ENCODE measurements around the gene MAP6. TPM values are rescaled to one million over a fixed set of nuclear protein-coding genes. Genes with fewer than 3 reads are reported as not detected.

MAP6 gene
- total and polyA plus RNA-seq, 9 of the 15 experiments (the other 6 are each of a cell fraction or from before 2014, with no cell fraction given) = not detected

DNA sequence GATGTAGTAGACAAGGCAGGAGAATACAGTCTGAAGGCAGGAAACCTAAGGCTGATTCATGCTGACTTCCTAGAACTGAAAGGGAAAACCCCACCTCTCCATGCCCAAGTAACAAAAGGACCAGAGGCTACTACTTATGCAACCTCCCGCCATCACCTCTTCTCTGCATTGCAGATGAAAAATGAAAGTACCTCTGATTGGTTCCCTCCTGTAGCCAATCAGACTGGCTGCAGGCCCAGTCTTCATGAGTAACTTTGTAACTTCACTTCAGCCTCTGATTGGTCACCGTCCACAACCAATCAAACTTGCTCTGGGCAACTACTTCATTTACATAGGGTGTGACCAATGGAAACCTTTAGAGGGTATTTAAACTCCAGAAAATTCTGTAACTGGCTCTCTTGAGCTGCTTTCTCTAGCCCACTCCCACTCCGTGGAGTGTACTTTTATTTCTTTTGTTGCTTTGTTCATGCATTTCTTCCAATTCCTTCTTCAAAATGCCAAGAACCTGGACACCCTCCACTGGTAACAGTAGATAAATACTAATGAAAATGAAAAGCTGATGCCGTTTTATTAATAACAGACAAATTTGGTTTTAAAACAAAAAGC is 5.2 kb upstream of the MAP6 start (continued):
- TF ChIP-seq RBM25 (IDR thresholded peaks at IDR 0.05; ENCODE audit: low read depth, low read length, severe bottlenecking) = peak; percentile 60
- peak in 1 of 2 experiments; percentile 39; a peak in 2 of 4 replicates for TF ChIP-seq NRF1 (conservative IDR thresholded peaks at IDR 0.05 in 1 of 2, IDR thresholded peaks at IDR 0.05 in 1 of 2)
- no peak for TF ChIP-seq ZFPM2 (CRISPR knock-in tag; IDR thresholded peaks at IDR 0.05)

DNA sequence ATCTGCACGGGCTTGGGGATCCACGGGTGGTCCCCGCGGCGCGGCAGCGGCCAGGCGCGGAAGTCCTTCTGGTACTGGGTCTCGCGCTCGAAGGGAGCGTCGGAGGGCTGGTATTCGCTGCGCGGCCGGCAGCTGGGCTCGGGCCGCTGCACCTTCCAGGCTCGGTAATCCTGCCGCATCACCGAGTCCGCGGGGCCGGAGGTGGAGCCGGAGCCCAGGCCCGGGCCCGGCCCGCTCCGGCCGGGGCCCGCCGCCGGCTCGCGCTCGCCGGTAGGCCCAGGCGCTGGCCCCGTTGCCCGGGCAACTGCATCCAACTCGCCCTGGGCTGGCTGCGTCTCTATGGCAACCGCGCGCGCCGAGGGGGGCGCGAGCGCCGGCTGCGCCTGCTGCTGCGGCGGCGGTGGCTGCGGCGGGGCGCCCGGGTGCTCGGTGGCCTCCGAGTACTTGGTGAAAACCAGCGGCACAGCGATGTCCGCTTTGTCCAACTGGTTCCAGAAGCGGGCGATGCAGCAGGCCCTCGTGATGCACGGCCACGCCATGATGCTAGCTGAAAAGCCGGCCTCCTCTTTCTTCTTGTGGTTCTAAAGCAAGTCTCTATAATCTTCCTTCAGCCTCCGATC is 897 bp downstream of the MAP6 start:
- DNase-seq (ENCODE audit: extremely low read depth in 1 of 4, low spot score in 3 of 4) (no peak), FAIRE-seq (no peak), ATAC-seq (no peak)
- H3K9me1 ChIP-seq (ENCODE audit: control insufficient read depth, insufficient read depth, low read length) = no peaks in the 10 kb centered on the region
- H3K4me2 ChIP-seq (ENCODE audit: insufficient read depth, low read length) = no peak overlapping the region
- H2AFZ ChIP-seq (ENCODE audit: low read depth, low read length) = no peak overlapping the region
- H3K4me1 ChIP-seq (replicated peaks in 1 of 2; ENCODE audit: control insufficient read depth in 2 of 2, insufficient read depth in 2 of 2, low read length in 2 of 2) = peaks cover 4 to 20% of the 10 kb centered on the region in 2 experiments; a peak in 2 of 5 replicates
- no peak overlapping the region for H3K4me3 ChIP-seq
- CTCF ChIA-PET (ENCODE audit: low intra/inter-chr PET ratio) = no interaction called here
- intact Hi-C loops (cut with micrococcal nuclease) = no loop called here
- H4K20me1 ChIP-seq (replicated peaks; ENCODE audit: control insufficient read depth, insufficient read depth, low read length) = no peaks in the 10 kb centered on the region
- no peak overlapping the region for H3K27ac ChIP-seq (ENCODE audit: extremely low read depth, low read depth, low read length)
- peaks cover 22 to 39% of the 10 kb centered on the region in 2 experiments; a peak in 4 of 5 replicates for H3K27me3 ChIP-seq (ENCODE audit: control insufficient read depth in 2 of 2, insufficient read depth in 2 of 2, low read length in 2 of 2)
- in situ Hi-C loops (cut with MboI) = no loop called here
- POLR2A ChIA-PET = no interaction called here
- no peaks in the 10 kb centered on the region for H3K9me3 ChIP-seq (replicated peaks; ENCODE audit: control insufficient read depth, insufficient read depth, low read depth, low read length)
- no peak for TF ChIP-seq PML (IDR thresholded peaks at IDR 0.05; ENCODE audit: low read length)
- TF ChIP-seq EGR1 (conservative IDR thresholded peaks at IDR 0.05) = no peak
- no peak overlapping the region for H3K9ac ChIP-seq (ENCODE audit: insufficient read depth in 1 of 2, low read depth in 2 of 2, low read length in 2 of 2)
- 79% methylated on average over 41 of the region's 73 CpGs for WGBS (ENCODE audit: insufficient coverage, low coverage, missing lambda C conversion rate)
- no peaks in the 10 kb centered on the region for H3K36me3 ChIP-seq (ENCODE audit: control insufficient read depth, insufficient read depth, low read length)
- BruUV-seq (replicated peaks) = no TSS peak
- H3K79me2 ChIP-seq (ENCODE audit: control insufficient read depth, insufficient read depth, low read length) = no peaks in the 10 kb centered on the region

Measured in K562 (cell line).